ENCODE data around the gene HYAL4. TPM values are rescaled to one million over a fixed set of nuclear protein-coding genes. Genes with fewer than 3 reads are reported as not detected.

The HYAL4 gene
- total RNA-seq, 4 donors from 2014 or later, result 1.3 to 3.0 TPM; not detected in 2

- DNase-seq, result no peak
- no peak for TF ChIP-seq CTCF (IDR thresholded peaks at IDR 0.05)
- TF ChIP-seq POLR2A (IDR thresholded peaks at IDR 0.05), result no peak
- WGBS, 2 donors, result 43 to 56% methylated on average over 1 of the region's 1 CpG
- Histone ChIP-seq H3K4me3 (no peak overlapping the region), H3K4me1 (no peaks in the 10 kb centered on the region), H3K27ac (no peak overlapping the region), H3K36me3 (no peaks in the 10 kb centered on the region), H3K27me3 (no peaks in the 10 kb centered on the region), H3K9me3 (no peaks in the 10 kb centered on the region)
- intact Hi-C loops (cut with DNase I), result no loop called here
Measured at GRCh38 chr7:123901101-123901500, 56.1 kb downstream of the HYAL4 start.

GRCh38 chr7:123905714-123906113 is 60.7 kb downstream of the HYAL4 start:
- H3K4me3 ChIP-seq, result no peak overlapping the region
- TF ChIP-seq CTCF (IDR thresholded peaks at IDR 0.05), result no peak
- TF ChIP-seq POLR2A (IDR thresholded peaks at IDR 0.05), result no peak
- no peaks in the 10 kb centered on the region for H3K4me1 ChIP-seq
- H3K27ac ChIP-seq, result no peak overlapping the region
- no peaks in the 10 kb centered on the region for H3K27me3 ChIP-seq
- no peak for DNase-seq
- H3K9me3 ChIP-seq, result no peaks in the 10 kb centered on the region
- H3K36me3 ChIP-seq, result no peaks in the 10 kb centered on the region
- intact Hi-C loops (cut with DNase I), result no loop called here

GRCh38 chr7:123916240-123916724 is 71.3 kb downstream of the HYAL4 start:
- Histone ChIP-seq H3K36me3 (no peaks in the 10 kb centered on the region), H3K27ac (no peak overlapping the region), H3K4me1 (no peaks in the 10 kb centered on the region), H3K27me3 (no peaks in the 10 kb centered on the region), H3K4me3 (no peak overlapping the region), H3K9me3 (no peaks in the 10 kb centered on the region)
- TF ChIP-seq CTCF (IDR thresholded peaks at IDR 0.05) (peak in 1 of 6 experiments; percentile 15), POLR2A (IDR thresholded peaks at IDR 0.05) (no peak)
- no peak for DNase-seq
- intact Hi-C loops (cut with DNase I), result no loop called here
- 29 to 41% methylated on average over 2 of the region's 2 CpGs for WGBS, 2 donors

GRCh38 chr7:123917878-123918277 is 72.9 kb downstream of the HYAL4 start:
- 86 to 90% methylated on average over 12 of the region's 12 CpGs for WGBS, 2 donors
- DNase-seq, result no peak
- Histone ChIP-seq H3K27ac (no peak overlapping the region), H3K4me3 (no peak overlapping the region), H3K9me3 (no peaks in the 10 kb centered on the region), H3K36me3 (no peaks in the 10 kb centered on the region), H3K27me3 (no peaks in the 10 kb centered on the region), H3K4me1 (no peaks in the 10 kb centered on the region)
- intact Hi-C loops (cut with DNase I), result no loop called here
- TF ChIP-seq CTCF (IDR thresholded peaks at IDR 0.05) (no peak), POLR2A (IDR thresholded peaks at IDR 0.05) (no peak)

GRCh38 chr7:123918309-123918708 is 73.3 kb downstream of the HYAL4 start:
- Histone ChIP-seq H3K4me3 (no peak overlapping the region), H3K27ac (no peak overlapping the region), H3K9me3 (no peaks in the 10 kb centered on the region), H3K27me3 (no peaks in the 10 kb centered on the region), H3K4me1 (no peaks in the 10 kb centered on the region), H3K36me3 (no peaks in the 10 kb centered on the region)
- 69 to 77% methylated on average over 8 of the region's 8 CpGs for WGBS, 2 donors
- no peak for DNase-seq
- TF ChIP-seq POLR2A (IDR thresholded peaks at IDR 0.05), result no peak
- TF ChIP-seq CTCF (IDR thresholded peaks at IDR 0.05), result no peak
- intact Hi-C loops (cut with DNase I), result no loop called here
